ELR (cell line): ENCODE measurements around the gene TMUB1.

ENCODE experiments used
- DNase-seq: peaks from one replicate; pipeline ENCODE4 v3.0.0-alpha.2; 2015; ENCODE audit warnings: low read depth

The TMUB1 gene

GRCh38 chr7:151033864-151034249, 49.4 kb downstream of the TMUB1 start:
- DNase-seq: no peak

- no peak for DNase-seq
Observed at GRCh38 chr7:151032936-151033863, 50.1 kb downstream of the TMUB1 start.
